HG02798 (cell line): ENCODE results near the gene CPA1.

ENCODE experiments used
- ATAC-seq: cut with Tn5 transposase; IDR thresholded peaks from one replicate; pipeline ENCODE4 v1.9.1; 2021; ENCODE audit warnings: mild to moderate bottlenecking; ENCODE audit not compliant: unreplicated experiment, poor library complexity

The CPA1 gene

DNA sequence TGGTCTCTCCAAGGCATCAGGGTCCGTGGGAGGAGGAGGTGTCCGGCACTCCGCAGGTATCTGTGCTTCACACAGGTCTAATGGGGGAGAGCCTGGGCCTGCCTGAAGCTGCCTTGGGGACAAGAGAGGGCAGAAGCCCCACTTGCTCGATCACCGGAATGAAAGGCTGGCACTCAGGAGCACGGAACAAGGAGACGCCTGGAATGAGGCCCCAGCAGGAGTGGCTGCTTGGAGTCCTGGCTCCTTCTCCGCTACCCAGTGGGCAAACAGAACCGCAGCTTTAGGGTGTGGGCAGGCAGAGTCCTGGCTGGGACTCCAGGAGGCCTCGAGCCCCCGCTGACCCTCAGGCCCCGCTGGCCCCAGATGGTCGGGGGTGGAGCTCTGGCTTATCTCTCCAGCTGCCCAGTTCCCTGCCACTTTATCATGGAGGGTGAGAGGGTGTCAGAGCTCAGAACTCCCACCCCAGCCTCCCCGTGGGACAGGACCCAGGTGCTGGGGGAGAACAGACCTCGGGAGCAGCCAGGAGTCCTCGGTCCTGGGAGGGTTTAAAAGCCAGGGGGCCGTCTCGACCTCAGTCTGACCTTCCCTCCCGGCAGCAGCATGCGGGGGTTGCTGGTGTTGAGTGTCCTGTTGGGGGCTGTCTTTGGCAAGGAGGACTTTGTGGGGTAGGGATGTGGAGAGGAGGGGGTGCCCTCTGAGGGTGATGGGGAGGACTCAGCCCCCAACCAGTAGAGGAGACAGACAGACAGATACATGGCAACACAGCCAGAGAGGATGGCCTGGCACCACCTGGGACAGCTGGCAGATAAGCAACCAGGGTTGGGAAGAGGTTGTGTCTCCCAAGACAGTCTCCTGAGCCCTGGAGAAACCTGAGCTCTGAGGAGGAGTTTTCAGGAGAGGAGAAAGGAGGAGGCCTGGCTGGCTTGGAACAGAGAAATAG is at the start of gene CPA1:
TSS of gene CPA1 (plus strand) at position 574 of the 940 bp plus-strand sequence. CDS start at position 601, 27 bp downstream.
- ATAC-seq, result no peak

- ATAC-seq, result no peak
These were observed 47.8 kb upstream of the CPA1 start for GRCh38 chr7:130332259-130333053.

- ATAC-seq, result no peak
These were observed 46.5 kb upstream of the CPA1 start for GRCh38 chr7:130333832-130334231.

- ATAC-seq, result no peak
These were observed 46.0 kb upstream of the CPA1 start for GRCh38 chr7:130334274-130334673.

GRCh38 chr7:130337410-130337971 is 42.8 kb upstream of the CPA1 start:
- ATAC-seq, result no peak

DNA sequence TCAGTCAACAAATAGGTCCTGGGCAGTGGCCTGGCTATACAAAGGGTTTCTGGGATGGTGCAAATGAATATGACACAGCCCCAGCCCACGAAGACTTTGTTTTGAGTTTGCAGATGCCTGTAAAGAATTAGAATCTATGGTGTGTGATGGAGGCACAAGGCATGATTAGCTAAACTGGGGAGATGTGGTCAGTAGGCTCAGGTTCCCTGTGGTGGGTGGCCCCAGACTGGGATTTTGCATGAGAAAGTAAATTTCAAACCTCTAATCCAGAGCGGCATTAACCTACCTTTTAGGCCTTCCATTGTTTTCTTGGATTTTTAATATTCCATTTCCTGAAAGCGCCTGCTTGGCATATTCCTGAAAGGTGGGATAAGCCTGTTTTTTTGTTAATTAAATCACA is 42.1 kb upstream of the CPA1 start:
- no peak for ATAC-seq

DNA sequence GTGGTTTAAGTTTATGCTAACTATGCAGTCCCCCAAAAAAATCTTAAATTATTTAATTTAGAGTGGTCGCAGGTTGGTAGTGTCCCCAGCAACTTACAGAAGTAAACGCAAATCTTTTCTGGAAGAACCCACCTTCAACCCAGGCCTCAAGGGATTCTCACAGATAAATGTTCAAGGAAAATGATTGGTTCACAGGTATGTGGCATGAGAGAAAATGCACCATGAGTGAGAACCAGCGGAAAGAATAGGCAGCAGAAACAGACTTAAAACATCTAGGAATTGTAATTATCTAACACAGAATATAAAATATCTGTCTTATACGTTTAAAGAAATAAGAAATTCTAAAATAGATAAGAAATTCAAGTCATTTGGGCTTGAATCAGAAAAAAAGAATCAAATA is 38.4 kb upstream of the CPA1 start:
- ATAC-seq, result no peak

DNA sequence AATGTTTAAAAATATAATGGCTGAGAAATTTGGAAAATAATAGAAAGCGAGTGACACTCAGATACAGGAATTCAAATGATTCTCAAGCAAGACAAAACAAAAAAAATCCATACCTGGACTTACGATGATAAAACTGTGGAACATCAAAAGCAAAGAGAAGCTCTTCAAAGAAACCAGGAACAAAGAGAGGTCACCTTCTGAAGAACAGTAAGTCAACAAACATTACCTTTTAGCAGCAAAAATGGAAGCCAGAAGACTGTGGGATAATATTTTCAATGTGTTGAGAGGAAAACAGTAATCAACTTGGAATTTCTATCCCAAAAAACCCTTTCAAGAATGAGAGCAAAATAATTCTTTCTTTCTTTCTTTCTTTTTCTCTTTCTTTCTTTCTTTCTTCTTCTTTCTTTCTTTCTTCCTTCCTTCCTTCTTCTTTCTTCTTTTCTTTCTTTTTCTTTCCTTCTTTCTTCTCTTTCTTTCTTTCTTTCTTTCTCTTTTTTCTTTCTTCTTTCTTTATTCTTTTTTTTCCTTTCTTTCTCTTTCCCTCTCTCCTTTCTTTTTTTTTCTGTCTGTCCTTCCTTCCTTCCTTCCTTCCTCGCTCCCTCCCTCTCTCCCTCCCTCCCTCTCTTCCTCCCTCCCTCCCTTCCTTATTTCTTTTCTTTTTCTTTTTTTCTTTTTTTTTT is 37.5 kb upstream of the CPA1 start:
- ATAC-seq, result no peak

GRCh38 chr7:130344271-130344866 is 35.9 kb upstream of the CPA1 start, which contains the start of gene CPA5:
CPA5 (plus strand) TSS chr7:130344816; CDS start chr7:130346486, 1,670 bp downstream.
- no peak for ATAC-seq

- no peak for ATAC-seq
These were observed 35.2 kb upstream of the CPA1 start for GRCh38 chr7:130345136-130345535.

DNA sequence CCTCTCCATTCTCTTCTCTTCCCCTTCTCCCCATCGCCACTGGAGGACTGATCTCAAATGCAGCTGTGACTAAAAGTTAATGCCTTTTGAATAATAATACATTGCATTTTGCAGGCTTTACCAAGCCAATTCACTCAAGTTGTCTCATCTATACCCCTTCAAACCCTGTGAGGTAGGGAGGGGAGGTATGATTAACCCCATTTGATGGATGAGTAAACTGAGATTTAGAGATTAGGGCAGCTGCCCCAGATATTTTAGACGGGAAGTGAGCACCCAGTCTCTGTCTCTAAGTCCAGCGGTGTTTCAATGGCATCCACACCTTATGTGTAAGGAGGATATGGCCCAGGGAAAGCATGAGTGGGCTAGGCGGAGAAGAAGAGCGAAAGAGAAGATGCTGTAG is 34.6 kb upstream of the CPA1 start:
- ATAC-seq, result no peak

DNA sequence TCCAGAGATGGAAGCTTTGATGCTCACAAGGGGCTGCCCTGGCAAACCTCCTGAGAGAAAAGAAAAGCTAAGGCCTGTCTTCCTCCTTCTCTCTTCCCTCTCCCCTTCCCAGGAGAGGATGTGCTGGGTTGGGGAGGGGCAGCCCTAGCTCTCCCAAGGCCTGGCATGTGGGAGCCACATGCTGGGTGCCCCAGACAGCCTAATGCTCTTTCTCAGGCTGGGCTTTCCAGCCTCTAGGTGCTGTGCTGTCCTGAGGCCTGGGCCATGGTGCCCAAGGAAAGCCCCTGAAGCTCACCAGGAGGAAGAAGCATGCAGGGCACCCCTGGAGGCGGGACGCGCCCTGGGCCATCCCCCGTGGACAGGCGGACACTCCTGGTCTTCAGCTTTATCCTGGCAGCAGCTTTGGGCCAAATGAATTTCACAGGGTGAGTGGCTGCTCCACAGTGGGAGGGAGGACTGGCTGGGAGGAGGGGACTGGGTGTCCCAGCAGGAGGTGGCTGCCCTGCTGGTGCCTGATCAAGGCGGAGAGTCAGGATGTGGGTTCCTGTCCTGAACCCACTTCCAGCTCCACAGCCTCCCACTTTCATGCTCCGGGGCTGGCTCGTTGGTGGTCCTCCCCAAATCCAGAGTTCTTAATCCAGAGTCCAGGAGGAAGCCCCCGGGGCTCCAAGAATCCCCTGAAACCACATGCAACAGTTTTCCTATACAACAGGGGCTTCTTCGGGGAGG is 34.0 kb upstream of the CPA1 start:
- no peak for ATAC-seq

DNA sequence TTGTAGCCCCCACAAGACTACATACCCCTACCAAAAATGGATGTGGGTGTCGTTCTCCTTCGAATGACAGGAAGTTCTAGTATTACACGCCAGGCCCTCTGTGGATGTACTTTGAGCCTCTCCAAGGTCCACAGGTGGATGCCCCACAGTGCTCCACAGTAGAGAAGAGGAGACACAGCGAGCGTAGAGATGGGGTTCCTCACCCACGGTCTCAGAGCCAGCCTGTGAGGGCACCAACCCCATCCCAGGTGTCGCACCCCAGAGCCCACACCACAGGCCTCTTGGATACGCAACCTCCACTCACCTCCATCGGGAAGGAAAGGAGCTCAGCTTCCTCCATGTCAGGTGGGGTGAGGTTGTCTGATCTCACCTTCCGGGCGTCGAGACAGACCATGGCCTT is 33.4 kb upstream of the CPA1 start:
- no peak for ATAC-seq

DNA sequence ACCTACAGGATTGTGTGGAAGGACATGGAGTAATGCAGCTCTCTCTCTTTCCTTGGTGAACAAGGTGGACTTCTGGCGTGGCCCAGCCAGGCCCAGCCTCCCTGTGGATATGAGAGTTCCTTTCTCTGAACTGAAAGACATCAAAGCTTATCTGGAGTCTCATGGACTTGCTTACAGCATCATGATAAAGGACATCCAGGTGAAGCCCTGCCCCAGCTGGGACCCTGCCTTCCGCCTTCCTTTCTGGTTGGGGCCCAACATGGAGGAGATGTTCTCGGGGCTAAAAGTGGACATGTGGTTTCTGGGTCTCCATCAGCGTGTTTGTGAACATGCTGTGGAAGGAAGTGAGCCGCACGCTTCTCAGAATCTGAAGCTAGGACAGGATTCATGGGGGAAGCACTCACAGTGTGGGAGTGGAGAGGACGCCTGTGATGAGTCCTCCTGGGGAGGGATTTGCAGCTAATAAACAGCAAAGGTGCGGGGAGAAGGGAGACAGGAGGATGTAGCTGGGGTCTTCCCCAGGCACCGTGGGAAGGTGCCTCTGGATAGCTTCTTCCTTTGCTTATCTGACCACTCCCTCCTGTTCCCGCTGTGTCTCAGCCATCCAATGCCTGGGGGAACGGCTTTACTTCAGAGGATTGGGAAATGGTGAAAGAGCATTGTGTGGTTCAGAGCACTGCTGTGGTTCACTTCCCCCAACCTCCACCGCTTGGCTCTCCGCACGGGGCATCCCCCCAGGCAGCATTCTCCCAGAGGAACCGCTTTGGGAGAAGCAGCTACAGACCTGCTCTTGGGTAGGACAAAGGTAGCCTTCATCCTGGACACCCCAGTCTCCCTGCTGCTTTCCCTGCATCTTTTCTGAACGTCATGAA is 30.1 kb upstream of the CPA1 start:
- no peak for ATAC-seq

GRCh38 chr7:130350945-130351790 is 29.1 kb upstream of the CPA1 start:
- no peak for ATAC-seq

GRCh38 chr7:130351791-130352090 is 28.6 kb upstream of the CPA1 start:
- no peak for ATAC-seq

- ATAC-seq, result no peak
These were observed 27.9 kb upstream of the CPA1 start for GRCh38 chr7:130352194-130353074.
